Glomerular visceral epithelial cell (primary cell): ENCODE measurements around the gene SPAG9.
"Not testable (repeated sequence)": the region's sequence is repeated elsewhere in the genome, so short reads cannot be mapped to it uniquely, and the experiment has no call there.

Experiments used
- DNase-seq: peaks from one replicate; pipeline ENCODE4 v3.0.0-alpha.2; 2016; ENCODE audit errors: extremely low spot score

Gene SPAG9

DNA sequence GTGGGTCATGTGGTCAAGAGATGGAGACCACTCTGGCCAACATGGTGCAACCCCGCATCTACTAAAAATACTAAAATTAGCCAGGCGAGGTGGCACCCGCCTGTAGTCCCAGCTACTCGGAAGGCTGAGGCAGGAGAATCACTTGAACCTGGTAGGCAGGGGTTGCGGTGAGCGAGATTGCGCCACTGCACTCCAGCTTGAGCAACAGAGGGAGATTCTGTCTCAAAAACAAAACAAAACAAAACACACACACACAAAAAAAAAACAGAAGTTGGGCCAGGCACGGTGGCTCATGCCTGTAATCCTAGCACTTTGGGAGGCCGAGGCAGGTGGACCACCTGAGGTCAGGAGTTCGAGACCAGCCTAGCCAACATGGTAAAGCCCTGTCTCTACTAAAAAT is 31.8 kb downstream of the SPAG9 start:
- DNase-seq: not testable (repeated sequence)

DNA sequence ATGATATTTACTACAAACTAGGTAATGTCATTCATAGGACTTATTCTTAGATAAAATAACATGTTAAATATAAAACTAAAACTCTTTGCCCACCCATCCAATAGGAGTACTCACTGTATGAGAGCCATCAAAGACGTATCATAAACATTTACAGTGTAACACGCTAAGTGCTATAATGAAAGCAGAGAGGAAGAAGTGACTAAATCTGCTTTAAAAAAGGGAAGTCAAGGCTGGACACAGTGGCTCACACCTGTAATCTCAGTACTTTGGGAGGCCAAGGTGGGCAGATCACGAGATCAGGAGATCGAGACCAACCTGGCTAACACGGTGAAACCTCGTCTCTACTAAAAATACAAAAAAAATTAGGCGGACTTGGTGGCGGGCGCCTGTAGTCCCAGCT is 32.4 kb downstream of the SPAG9 start:
- DNase-seq: no peak

DNA sequence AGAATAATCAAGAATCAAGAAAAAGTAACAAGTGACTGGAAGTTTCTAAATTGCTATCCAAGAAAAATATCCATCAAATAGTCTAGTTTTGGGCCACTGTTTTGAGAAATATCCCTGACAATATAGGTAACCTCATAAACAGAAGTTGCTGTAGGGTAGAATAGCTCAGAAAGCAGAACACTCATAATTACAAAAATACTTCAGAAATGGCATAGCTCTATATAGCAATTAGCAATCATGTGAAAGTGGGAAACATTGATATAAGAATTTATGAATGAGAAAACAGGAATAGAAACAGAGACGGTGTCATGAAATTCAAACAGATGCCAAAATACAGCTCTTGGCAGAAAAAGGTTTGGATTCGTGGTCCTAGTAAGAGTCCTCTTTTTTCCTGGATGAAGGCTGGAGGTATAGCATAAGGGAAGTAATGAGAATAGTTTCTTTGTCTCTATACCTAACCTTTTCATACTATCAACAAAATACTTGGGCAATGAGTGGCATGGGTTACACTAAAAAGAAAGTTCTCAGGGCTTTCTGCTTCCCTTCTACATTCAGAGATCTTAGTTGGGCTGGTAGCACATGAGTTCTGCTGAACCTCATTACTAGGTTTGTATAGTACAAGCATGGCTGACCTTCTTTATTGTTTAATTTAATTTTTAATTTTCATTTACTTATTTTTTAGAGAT is 33.5 kb downstream of the SPAG9 start:
- no peak for DNase-seq

DNA sequence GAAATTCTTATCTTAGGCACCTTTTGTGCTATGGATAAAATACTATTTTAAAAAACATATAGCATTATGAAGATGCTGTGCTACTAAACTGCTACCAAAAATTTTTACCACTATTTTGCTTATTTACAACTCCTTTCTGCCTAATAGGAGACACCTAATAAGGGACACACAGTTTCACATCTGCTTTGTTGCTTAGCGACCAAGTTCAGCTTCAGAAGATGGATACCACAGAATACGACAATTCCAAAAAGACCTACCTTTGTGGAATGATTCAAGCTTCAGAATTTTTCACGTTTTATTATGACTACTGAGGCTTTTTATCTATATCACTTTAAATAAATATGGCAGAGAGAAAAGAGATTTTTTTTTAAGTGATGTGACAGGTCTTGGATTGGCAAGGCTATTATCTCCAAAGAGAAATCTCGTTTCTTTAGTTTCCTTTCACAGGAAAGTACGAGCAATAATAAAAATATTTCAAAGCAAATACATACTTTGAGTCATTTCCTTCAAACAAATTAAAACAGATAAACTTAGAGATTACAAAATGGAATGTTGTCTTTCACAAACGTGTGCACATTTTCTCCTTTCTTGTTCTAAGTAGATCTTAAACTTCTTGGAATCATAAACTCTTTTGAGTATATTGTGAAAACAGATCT is 35.4 kb downstream of the SPAG9 start:
- DNase-seq: no peak

DNA sequence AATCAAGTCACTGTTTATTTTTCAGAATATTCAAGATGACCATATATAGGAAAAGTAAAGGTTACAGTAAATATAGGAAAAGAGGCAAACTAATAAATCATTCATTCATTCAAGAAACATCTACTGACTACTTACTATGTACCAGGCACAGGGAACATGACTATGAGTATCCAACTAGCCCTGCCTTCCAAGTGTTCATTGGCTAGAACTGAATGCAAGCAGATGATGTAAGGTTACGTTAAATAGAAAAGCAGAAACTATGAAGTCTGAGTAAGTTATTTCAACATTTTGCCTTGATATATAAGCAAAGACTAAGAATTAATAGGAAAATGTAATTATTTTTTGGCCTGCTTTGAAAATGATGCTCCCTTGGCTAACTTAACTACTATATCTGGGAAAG is 36.7 kb downstream of the SPAG9 start:
- DNase-seq: no peak

DNA sequence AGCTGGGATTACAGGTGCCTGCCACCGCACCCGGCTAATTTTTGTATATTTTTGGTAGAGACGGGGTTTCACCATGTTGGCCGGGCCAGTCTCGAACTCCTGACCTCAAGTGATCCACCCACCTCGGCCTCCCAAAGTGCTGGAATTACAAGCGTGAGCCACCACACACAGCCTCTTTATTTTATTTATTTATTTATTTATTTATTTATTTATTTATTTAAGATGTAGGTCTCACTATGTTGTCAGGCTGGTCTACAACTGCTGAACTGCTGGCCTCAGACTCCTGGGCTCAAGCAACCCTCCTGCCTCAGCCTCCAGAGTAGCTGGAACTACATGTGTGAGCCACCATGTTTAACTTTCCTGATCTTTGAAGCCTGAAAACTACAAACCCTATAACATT is 37.3 kb downstream of the SPAG9 start:
- DNase-seq: not testable (repeated sequence)

DNA sequence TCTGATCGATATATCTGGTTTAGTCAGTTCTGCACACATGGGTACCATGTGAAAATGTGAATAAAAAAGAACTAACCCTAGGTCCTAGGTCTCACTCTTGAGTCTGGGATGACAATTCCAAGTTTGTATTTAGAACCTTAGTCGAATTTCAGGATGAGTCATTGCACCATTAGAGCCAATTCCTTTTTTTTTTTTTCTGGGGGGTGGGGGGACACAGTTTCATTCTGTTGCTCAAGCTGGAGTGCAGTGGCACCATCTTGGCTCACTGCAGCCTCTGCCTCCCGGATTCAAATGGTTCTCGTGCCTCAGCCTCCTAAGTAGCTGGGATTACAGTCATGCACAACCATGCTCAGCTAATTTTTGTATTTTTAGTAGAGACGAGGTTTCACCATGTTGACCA is 41.6 kb downstream of the SPAG9 start:
- DNase-seq: no peak

DNA sequence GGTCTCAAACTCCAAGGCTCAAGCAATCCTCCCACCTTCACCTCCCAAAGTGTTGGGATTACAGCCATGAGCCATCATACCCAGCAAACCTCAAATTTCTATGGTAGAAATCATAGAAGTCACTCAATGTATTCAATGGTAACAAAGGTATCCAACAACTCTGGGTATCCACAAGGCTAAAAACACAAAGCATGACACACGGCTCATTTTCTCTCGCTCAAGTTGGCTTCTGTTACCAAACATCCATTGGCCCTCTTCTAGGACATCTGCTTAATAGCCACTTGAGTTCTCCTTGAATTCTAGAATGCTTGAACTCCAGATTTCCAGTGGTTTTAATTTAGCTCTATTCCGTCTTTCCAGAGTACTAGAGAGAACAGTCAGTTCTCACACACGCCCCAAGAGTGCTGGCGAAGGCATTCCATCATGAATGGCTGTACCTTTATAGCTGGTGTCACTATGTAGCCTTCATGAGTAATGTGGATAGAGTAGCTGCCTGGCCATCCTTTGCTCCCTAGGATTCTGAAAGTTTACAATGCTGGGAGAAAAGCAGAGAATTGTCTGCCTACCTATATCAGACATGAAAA is 42.6 kb downstream of the SPAG9 start:
- DNase-seq: no peak

DNA sequence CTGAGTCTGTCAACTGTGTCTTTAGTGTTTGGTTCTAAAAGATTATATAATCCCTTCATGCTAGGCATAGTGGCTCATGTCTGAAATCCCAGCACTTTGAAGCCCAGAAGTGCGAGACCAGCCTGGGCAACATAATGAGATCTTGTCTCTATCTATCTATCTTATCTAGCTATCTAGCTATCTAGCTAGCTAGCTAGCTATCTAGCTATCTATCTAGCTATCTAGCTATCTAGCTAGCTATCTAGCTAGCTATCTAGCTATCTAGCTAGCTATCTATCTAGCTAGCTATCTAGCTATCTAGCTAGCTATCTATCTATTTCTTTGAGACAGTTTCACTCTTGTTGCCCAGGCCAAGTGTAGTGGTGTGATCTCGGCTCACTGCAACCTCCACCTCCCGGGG is 43.8 kb downstream of the SPAG9 start:
- no peak for DNase-seq

DNA sequence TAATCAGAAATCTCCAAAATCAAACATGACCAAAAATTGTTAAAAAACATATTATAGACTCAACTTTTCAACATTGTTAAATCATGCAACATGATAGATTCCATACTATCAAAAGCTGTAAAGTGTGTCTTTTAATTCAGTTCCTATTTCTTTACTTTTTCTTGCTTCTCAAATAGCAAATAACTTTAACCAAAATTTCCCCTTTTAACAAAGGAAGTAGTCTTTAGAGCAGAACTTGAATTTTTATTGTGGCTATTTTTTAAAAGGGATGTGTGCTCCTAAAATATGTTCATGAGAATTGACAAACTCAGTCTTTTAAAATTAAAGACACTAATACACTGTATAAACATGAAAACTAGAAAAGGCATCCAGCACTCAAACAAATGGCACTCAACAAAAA is 49.1 kb downstream of the SPAG9 start:
- no peak for DNase-seq

DNA sequence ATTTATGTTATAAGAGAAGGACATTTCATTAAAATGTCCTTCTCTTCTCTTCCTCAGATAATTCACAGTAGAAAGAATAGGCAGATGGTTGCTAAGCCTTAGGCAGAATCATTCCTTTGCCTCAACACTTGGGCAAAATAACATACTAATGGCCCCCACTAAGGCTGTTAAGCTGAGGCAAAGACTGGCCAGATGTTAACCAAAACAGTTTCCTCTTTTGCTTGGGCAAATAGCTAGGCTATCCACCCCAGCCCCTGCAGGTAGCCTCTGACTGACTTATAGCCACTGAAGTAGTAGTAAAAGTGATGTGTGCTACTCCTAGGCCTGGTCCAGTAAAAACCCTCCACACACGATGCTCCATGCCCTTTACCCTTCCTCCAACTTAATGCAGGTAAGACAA is 55.2 kb downstream of the SPAG9 start:
- no peak for DNase-seq

DNA sequence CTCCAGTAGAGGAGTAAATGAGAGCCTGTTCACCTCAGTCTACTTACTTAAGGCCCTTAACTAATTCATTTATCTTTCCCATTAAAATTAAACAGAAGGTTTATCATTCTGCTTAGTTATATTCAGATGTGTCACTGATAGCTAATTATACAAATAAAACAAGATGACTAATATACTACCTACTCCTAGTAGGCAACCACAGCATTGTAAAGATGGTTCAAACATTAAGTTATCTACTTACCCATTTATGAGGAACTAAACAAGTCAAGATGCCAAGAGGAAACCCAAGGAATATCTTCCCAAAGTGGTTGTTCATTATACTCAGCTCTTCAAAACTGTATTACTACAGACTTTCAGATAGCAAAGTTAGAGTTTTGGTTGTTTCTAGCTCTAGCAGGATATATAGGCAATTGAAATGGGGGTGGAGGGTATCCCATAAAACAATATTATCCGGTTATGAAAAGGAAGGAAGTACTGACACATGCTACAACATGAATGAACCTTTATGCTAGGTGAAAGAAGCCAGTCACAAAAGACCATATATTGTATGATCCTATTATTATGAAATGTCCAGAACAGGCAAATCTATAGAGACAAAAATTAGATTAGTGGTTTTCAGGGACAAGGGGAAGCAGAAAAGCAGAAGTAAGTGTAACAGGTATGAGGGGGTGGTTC is 56.5 kb downstream of the SPAG9 start:
- no peak for DNase-seq

DNA sequence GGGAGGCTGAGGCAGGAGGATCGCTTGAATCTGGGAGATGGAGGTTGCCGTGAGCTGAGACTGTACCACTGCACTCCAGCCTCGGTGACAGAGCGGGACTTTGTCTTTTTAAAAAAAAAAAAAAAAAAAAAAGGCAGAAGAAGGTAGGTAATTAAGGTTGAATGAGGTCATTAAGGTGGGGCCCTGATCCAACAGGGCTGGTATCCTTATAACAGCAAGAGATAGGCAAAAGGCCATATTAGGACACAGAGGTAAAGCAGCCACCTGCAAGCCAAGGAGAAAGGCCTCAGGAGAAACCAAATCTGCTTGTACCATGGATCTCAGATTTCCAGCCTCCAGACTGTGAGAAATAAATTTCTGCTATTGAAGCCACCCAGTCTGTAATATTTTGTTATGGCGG is 60.3 kb downstream of the SPAG9 start:
- DNase-seq: no peak

DNA sequence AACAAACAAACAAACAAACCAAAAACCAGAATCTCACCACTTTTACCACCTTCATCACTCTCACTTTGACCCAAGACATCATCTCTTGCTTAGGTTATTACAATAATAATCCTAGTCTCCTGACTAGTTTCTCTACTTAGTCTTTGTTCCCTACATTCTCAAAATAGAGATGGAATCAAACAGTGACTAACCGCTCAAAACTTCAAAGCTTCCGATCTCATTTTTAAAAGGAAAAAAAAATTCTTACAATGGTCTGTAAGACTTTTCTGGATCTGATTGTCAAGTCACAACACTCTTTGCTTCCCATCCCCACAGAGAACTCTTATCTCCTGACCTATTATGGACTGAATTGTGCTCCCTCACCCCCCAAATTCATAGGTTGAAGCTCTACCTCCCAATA is 60.9 kb downstream of the SPAG9 start:
- no peak for DNase-seq

DNA sequence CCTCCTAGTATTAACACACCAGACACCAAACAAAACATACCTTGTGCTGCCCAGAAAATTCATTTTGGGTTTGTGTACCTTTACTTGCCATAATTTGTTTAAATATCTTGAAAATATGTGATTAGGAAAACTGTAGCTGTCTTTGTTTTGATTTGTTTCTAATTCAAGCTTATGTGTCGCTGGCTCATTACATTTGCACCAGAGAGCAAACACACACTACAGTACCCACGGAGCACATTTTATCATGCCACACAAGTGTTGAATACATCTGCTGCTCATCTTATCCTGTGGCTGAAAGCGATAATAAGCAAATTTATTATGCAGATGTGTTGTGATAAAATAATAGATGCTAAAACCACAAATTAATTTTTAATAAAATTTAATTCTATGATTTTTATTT is 63.1 kb downstream of the SPAG9 start:
- DNase-seq: no peak

DNA sequence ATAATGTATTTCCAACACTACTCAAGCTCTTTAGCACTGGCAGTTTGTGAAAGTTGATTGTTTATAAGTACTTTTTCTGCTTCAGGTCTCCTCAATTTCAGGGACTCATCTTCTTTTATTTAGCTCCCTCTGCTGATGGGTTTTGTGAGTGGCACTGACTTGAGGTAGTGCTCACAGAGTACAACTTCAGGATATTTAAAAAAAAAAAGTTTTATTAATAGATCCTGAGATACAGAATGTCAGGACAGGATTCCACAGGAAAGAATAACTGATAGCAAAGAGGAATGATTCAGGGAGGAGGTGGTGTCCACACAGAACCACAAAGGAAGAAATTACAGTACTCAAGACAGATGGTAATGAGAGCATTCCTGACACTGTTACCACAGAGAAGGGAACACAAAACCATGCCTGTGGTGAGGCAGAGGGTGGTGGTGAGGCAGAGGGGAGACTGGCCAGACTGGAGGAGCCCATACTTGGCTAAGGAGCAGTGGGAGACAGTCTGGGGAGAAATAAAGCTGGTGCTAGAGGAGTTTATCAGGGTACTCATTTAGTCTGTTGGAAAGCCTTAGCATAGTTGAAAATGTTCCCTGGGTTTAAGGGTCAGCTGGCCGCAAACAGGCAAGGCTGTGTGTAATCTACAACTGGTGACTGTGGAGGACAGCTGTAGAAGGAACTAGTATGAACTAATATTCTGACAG is 63.7 kb downstream of the SPAG9 start:
- peak; percentile 90 for DNase-seq

DNA sequence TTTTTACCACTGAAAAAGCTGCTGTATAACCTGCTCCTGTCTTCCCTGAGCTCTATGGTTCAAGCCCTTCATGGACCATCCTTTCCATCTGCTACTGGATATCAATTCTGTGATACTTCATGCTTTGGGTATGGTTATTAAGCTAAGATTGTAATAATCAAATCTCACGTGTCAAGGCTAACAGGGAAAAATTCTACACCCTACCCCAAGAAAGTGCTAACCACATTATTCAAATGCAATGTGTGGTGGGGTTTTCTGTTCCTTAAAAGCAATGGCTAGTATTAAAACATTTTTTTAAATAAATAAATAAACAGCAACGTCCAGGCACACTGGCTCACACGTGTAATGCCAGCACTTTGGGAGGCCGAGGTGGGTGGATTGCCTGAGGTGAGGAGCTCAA is 65.9 kb downstream of the SPAG9 start:
- DNase-seq: no peak

DNA sequence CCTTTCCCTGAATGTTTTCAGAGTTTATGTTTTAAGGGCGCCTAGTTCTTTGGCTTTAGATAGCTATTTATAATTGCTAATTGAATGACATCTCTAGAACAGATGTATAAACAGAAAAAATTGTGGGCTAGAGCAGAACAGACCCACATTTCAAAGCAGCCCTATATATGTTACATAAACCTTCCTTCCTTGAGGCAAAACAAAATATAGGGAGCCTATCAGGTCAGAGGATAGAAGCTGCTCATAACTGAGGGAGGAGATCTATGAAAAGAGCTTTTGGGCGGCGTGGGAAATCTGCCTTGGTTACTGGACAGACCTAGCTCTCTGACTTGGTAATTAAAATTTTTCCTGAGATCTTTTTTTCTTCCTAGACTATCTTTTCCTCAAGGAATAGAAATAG is 68.4 kb downstream of the SPAG9 start:
- DNase-seq: no peak

DNA sequence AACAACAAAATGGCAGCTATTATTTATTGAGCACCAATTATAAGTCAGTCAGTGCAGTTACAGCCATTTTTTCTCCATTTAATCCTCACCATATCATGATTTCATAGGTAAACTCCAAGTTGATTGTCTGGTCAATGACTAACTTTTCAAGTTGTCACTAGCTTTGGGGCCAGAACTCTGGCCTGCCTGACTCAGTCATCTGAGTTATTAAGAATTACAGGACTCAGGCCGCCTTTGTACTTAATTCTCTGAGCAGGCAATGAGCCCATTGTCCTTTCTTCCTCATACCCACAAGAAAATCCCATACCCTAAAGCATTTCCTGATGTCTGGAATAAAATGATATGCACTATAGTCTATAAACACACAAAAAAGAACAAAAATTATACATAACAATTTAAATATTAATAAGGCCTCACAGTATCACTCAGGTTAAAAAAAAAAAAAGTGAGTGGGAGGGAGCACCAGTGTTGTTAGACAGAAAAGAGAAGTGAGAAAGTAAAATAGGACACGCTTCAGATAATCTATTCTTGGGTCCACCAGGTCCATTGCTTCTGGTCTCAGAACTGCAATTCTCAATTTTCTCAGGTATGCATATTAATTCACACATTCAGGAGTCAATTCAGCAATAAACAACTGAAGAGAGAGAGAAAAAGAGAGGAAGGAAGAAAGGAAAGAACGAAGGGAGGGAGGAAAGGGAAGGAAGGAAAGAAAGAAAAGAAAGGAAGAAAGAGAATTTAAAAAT is 70.2 kb downstream of the SPAG9 start:
- no peak for DNase-seq

DNA sequence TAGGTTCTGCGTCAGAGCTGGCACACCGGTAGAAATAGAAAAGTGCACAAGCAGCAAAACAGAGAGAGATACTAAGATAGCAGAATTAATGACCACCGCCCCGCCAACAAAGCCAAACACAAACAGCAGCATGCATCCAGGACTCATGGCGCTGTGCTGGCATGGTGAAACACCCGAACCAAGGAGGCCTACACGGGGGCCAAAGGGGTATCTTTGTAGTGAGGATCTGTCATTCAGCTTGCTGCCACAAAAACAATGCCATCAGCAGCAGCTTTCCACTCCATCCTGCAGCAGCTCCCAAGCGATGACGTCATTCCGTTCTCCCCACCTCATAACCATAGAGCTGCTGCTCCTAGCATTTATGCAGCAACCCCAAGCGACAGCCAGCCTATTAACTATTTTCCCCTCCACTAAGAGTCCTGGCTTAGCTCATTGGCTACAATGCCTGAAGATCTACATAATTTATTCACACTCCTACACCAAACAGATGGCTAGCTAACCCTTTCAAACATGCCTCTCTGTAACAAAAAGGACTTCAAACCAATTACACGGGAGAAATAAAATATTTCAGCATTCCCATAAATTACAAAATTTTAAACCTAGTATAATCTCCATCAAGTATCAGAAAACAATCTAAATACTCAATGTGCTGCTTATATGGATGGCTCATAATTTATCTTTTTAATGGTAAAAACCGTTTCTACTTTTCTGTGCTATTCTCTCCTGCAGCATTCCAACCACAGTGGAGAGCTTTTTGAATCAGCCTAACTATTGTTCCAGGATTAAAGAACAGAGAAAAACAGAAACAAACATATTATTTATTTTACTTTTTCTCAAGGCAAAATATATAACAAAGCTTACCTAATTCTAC is 73.9 kb downstream of the SPAG9 start:
- DNase-seq: peak; percentile 57

DNA sequence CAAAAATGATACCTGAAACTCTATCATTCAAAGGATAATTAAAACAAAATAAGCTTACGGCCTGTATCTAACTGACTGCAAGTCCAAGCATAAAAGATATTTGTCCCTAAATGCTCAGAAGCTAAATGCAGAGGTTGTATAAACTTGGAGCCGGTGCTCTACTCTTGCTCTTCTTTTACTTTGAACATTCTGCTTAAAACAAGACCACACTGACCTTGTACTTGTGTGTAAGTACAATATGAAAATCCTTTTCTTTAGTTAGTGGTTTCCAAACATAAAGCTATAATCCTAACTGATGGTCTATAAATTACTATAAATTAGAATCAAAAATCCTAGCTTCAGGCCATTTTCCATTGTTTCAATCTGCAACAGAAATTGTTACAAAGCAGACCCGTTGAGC is 74.6 kb downstream of the SPAG9 start:
- DNase-seq: no peak
